Endothelial cell of umbilical vein (primary cell): ENCODE results near the gene GH1. TPM values are rescaled to one million over a fixed set of nuclear protein-coding genes. Genes with fewer than 3 reads are reported as not detected.

ENCODE experiments used
- BruUV-seq: library from RNA; stranded (reverse); fragments of 400-500 nt; replicated peaks from 2 replicates; lab custom pipeline; 2021; lab: Mats Ljungman, UMichigan
- CTCF ChIA-PET: fragments of 300-600, 350-600 bp; sonication (Branson Sonifier 250); formaldehyde crosslinking; loops from one replicate; lab custom pipeline; 2021; ENCODE audit warnings: antibody characterized with exemption, inconsistent platforms; lab: Charles Lee
- POLR2A ChIA-PET: fragments of 300-600, 350-600 bp; sonication (Branson Sonifier 250); formaldehyde crosslinking; loops from one replicate; lab custom pipeline; 2021; ENCODE audit warnings: antibody characterized with exemption, inconsistent platforms; lab: Charles Lee
- DNase-seq: peaks from one replicate; pipeline ENCODE4 v3.0.0-alpha.2; 2011; ENCODE audit warnings: low read depth, low spot score
- FAIRE-seq: peaks from 2 replicates; lab custom pipeline; 2011; peaks lifted over from hg19 to GRCh38; lab: Jason Lieb, UNC
- H2AFZ ChIP-seq: 2 replicates; pipeline ENCODE4 v1.6.0; 2012; ENCODE audit warnings: low read depth, low read length, control low read depth, inconsistent platforms
- H3K27ac ChIP-seq: 2 replicates; pipeline ENCODE4 v1.5.1; 2011; ENCODE audit warnings: low read depth, mild to moderate bottlenecking, control low read depth, low read length, moderate library complexity; ENCODE audit not compliant: insufficient read depth
- H3K27me3 ChIP-seq, 2 experiments: 2 replicates each; pipeline versions ENCODE4 v1.6.0 to v1.6.1; 2011; ENCODE audit warnings: low read length in 2 of 2, mixed read lengths in 1 of 2; ENCODE audit not compliant: control insufficient read depth in 2 of 2, insufficient read depth in 2 of 2
- H3K36me3 ChIP-seq, 2 experiments: 2 replicates in 1 of 2; 3 replicates in 1 of 2; pipeline ENCODE4 v1.5.1; 2011; ENCODE audit warnings: low read length in 2 of 2, mild to moderate bottlenecking in 1 of 2, moderate library complexity in 1 of 2; ENCODE audit not compliant: control insufficient read depth in 2 of 2, insufficient read depth in 2 of 2; ENCODE audit errors: extremely low read depth in 1 of 2
- H3K4me1 ChIP-seq: 3 replicates; pipeline ENCODE4 v1.5.1; 2011; ENCODE audit warnings: mild to moderate bottlenecking, low read length; ENCODE audit not compliant: control insufficient read depth, insufficient read depth; ENCODE audit errors: extremely low read depth
- H3K4me2 ChIP-seq: 2 replicates; pipeline ENCODE4 v1.6.1; 2011; ENCODE audit warnings: low read length, control low read depth, mixed read lengths; ENCODE audit not compliant: insufficient read depth
- H3K4me3 ChIP-seq, 3 experiments: fragments of 200-600 bp in 1 of 3; sonication (generic), shearing (Covaris generic) in 1 of 3; replicated peaks in 1 of 3; 2 replicates each; pipeline ENCODE4 v1.5.1; 2011 to 2016; ENCODE audit warnings: control low read depth in 3 of 3, low read length in 3 of 3, mild to moderate bottlenecking in 2 of 3, inconsistent platforms in 1 of 3, low read depth in 1 of 3, moderate library complexity in 1 of 3; ENCODE audit not compliant: insufficient read depth in 1 of 3
- H3K79me2 ChIP-seq: 2 replicates; pipeline ENCODE4 v1.6.0; 2012; ENCODE audit warnings: low read length, inconsistent platforms; ENCODE audit not compliant: control insufficient read depth, insufficient read depth
- H3K9ac ChIP-seq: replicated peaks from 2 replicates; pipeline ENCODE3; 2011; ENCODE audit warnings: low read length, control low read depth; ENCODE audit not compliant: insufficient read depth; ENCODE audit errors: extremely low read depth
- H3K9me1 ChIP-seq: replicated peaks from 3 replicates; pipeline ENCODE4 v1.6.0; 2011; ENCODE audit warnings: mild to moderate bottlenecking, low read length; ENCODE audit not compliant: control insufficient read depth, insufficient read depth; ENCODE audit errors: extremely low read depth
- H3K9me3 ChIP-seq: replicated peaks from 2 replicates; pipeline ENCODE4 v1.5.1; 2012; ENCODE audit warnings: low read length, inconsistent platforms; ENCODE audit not compliant: control insufficient read depth, insufficient read depth
- H4K20me1 ChIP-seq: replicated peaks from 2 replicates; pipeline ENCODE3; 2011; ENCODE audit warnings: mild to moderate bottlenecking, low read length; ENCODE audit not compliant: control insufficient read depth, insufficient read depth; ENCODE audit errors: extremely low read depth
- EZH2 ChIP-seq: IDR thresholded peaks from 2 replicates; pipeline ENCODE4 v1.6.1; 2012; ENCODE audit warnings: borderline replicate concordance, low read depth, mild to moderate bottlenecking, moderate library complexity, low read length, inconsistent platforms; ENCODE audit not compliant: severe bottlenecking
- FOS ChIP-seq: IDR thresholded peaks from 2 replicates; pipeline ENCODE4 v1.6.1; 2011; ENCODE audit warnings: mild to moderate bottlenecking, low read length, moderate library complexity, borderline replicate concordance; ENCODE audit not compliant: insufficient read depth
- GATA2 ChIP-seq: IDR thresholded peaks from 2 replicates; pipeline ENCODE4 v1.7.0; 2011; ENCODE audit warnings: low read depth, mild to moderate bottlenecking, moderate library complexity, mixed read lengths, low read length; ENCODE audit not compliant: insufficient read length, insufficient read depth
- JUN ChIP-seq: IDR thresholded peaks from 2 replicates; pipeline ENCODE4 v1.6.1; 2011; ENCODE audit warnings: borderline replicate concordance, low read depth; ENCODE audit not compliant: insufficient read length, insufficient read depth
- MYC ChIP-seq: IDR thresholded peaks from one replicate; pipeline ENCODE4 v1.6.1; 2011; ENCODE audit warnings: mild to moderate bottlenecking, low read depth, low read length
- POLR2A ChIP-seq: IDR thresholded peaks from 2 replicates; pipeline ENCODE4 v1.6.1; 2012; ENCODE audit warnings: low read depth, mild to moderate bottlenecking, control low read depth, low read length
- POLR2AphosphoS5 ChIP-seq: IDR thresholded peaks from 2 replicates; pipeline ENCODE4 v1.6.1; 2012; ENCODE audit warnings: low read depth, mild to moderate bottlenecking, control low read depth, low read length, moderate library complexity; ENCODE audit not compliant: insufficient read depth
- dilution Hi-C: fragments of 300-500 bp; cut with MboI; formaldehyde crosslinking; loops from one replicate; pipeline ENCODE4 v1.15.0; 2019; ENCODE audit warnings: low sequenced_read_pairs; ENCODE audit not compliant: extremely low pct_ligation_motif_present
- intact Hi-C: fragments of 100-400 bp; cut with micrococcal nuclease; formaldehyde crosslinking; loops from one replicate; pipeline ENCODE4 v1.10.0; 2022
- polyA plus RNA-seq, 4 experiments: library from polyadenylated mRNA; depleted of rRNA in 3 of 4; stranded (reverse) in 3 of 4; unstranded in 1 of 4; fragments of >200 nt; gene quantifications; 2 replicates each; pipeline versions ENCODE4 v1.2.1 to v1.2.3, GENCODE V29; 2011 to 2012; ENCODE audit warnings: missing spikeins in 1 of 4
- total RNA-seq: library from RNA; stranded (reverse); gene quantifications from 2 replicates; pipeline ENCODE4 v1.2.3, GENCODE V29; 2021
- TF ChIP-seq, protein P1 (sequence below), 2 donors: IDR thresholded peaks; 1 replicate in 1 of 2; 2 replicates in 1 of 2; pipeline ENCODE4 v1.5.1; 2011; ENCODE audit warnings: low read length in 2 of 2, mild to moderate bottlenecking in 2 of 2, moderate library complexity in 2 of 2, control low read depth in 1 of 2, inconsistent platforms in 1 of 2, low read depth in 1 of 2; ENCODE audit not compliant: insufficient read depth in 1 of 2; ENCODE audit errors: extremely low read depth in 1 of 2
- TF ChIP-seq, protein P2 (sequence below): IDR thresholded peaks from 2 replicates; pipeline ENCODE4 v1.6.1; 2011; ENCODE audit not compliant: insufficient read depth, insufficient read length

GH1 gene
- total and polyA plus RNA-seq, 2 donors (not counting 3 experiments of a cell fraction or from before 2014, with no cell fraction given), result not detected

DNA sequence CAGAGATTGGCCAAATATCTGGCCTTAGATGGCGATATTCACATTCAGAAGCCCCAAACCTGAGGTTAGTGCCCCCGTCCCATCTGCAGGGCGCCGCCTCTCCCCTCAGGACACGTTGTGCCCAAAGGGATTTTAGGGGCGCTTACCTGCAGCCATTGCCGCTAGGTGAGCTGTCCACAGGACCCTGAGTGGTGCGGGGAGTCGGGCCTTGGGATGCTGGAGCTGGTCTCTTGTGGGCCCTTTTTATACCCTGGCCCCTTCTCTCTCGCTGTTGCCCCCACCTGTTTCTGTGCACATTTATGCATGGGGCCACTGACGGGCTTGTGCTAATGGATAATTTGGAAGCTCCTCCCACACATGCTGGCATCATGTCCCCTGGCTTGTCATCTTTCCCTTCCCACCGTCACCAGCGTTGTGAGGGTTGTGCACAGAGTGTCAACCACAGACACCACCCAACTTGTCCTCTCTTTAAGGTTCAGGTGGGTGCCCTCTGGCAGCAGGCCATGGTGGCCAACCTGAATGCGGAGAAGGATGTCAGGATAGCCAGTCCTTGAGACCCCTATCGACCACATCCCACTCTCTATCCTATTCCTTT is 7.5 kb downstream of the GH1 start, which contains the start of gene CSHL1:
Gene CSHL1, minus strand, starts transcription at position 218 of the 595 bp plus-strand sequence. Its CDS starts 62 bp downstream, at position 156.
- Histone ChIP-seq H3K9me1 (no peaks in the 10 kb centered on the region), H3K4me2 (no peak within 1 kb of the TSS), H2AFZ (no peak within 1 kb of the TSS), H4K20me1 (no peaks in the 10 kb centered on the region), H3K27ac (no peak within 1 kb of the TSS), H3K4me1 (no peaks in the 10 kb centered on the region), H3K4me3 (no peak within 1 kb of the TSS), H3K9me3 (no peaks in the 10 kb centered on the region), H3K9ac (no peak within 1 kb of the TSS), H3K36me3 (no peaks in the 10 kb centered on the region), H3K27me3 (peaks cover 6 to 8% of the 10 kb centered on the region in 2 experiments), H3K79me2 (no peaks in the 10 kb centered on the region)
- FAIRE-seq, result peak; percentile 52
- no peak for TF ChIP-seq POLR2A
- no peak for TF ChIP-seq GATA2
- no peak for TF ChIP-seq MYC
- TF ChIP-seq EZH2, result no peak
- no peak for TF ChIP-seq JUN
- no peak for TF ChIP-seq FOS
- TF ChIP-seq POLR2AphosphoS5, result no peak
- TF ChIP-seq, protein P1, sequence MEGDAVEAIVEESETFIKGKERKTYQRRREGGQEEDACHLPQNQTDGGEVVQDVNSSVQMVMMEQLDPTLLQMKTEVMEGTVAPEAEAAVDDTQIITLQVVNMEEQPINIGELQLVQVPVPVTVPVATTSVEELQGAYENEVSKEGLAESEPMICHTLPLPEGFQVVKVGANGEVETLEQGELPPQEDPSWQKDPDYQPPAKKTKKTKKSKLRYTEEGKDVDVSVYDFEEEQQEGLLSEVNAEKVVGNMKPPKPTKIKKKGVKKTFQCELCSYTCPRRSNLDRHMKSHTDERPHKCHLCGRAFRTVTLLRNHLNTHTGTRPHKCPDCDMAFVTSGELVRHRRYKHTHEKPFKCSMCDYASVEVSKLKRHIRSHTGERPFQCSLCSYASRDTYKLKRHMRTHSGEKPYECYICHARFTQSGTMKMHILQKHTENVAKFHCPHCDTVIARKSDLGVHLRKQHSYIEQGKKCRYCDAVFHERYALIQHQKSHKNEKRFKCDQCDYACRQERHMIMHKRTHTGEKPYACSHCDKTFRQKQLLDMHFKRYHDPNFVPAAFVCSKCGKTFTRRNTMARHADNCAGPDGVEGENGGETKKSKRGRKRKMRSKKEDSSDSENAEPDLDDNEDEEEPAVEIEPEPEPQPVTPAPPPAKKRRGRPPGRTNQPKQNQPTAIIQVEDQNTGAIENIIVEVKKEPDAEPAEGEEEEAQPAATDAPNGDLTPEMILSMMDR (IDR thresholded peaks at IDR 0.05; ENCODE audit: extremely low read depth in 1 of 2, insufficient read depth in 1 of 2, low read depth in 1 of 2, low read length in 2 of 2), result no peak
- TF ChIP-seq, protein P2, sequence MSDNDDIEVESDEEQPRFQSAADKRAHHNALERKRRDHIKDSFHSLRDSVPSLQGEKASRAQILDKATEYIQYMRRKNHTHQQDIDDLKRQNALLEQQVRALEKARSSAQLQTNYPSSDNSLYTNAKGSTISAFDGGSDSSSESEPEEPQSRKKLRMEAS, result no peak
- POLR2A ChIA-PET, result no interaction called here
- intact Hi-C loops (loop anchor here (2.0 kb wide), 2 partner anchors 220 to 368 kb away; partner anchors contain the start of gene ERN1), dilution Hi-C loops (no loop called here)
- DNase-seq, result no peak
- CTCF ChIA-PET, result interaction anchor here (1.0 to 4.7 kb wide), 17 partner anchors 7 to 371 kb away, joined by 3 to 33 read pairs (median 4); partner anchors contain the start of gene ERN1
- no TSS peak for BruUV-seq
